ENCODE measurements around the gene S100A5. TPM values are rescaled to one million over a fixed set of nuclear protein-coding genes. Genes with fewer than 3 reads are reported as not detected.

S100A5 gene
- total RNA-seq, 2 donors from 2014 or later, result not detected

- no peak overlapping the region for H3K27ac Mint-ChIP-seq
- peaks cover 36 to 47% of the 10 kb centered on the region in 2 donors for H3K27me3 Mint-ChIP-seq
- H3K4me3 Mint-ChIP-seq, result no peak overlapping the region
- H3K4me1 Mint-ChIP-seq (ENCODE audit: low read depth in 2 of 2), result peaks cover 7 to 10% of the 10 kb centered on the region in 2 donors
- no peaks in the 10 kb centered on the region for H3K9me3 Mint-ChIP-seq
- DNase-seq (ENCODE audit: low spot score) (no peak), ATAC-seq (no peak)
- no peaks in the 10 kb centered on the region for H3K36me3 Mint-ChIP-seq
These were observed 53.0 kb downstream of the S100A5 start for GRCh38 chr1:153487707-153488106.

Other genes starting within 250 kb of the S100A5 start
- not detected for gene PGLYRP3, start 228.0 kb downstream of the S100A5 start, total RNA-seq
- not detected for gene PGLYRP4, start 192.1 kb downstream of the S100A5 start, total RNA-seq
- gene S100A9, start 183.1 kb downstream of the S100A5 start, total RNA-seq, result 10 to 100 TPM in 1 of 2 donors, 1 to 10 TPM in 1; 4.8 to 13.7 TPM
- gene S100A12, start 165.3 kb downstream of the S100A5 start, total RNA-seq, result not detected
- 1 to 10 TPM in 1 of 2 donors, not detected in 1; 1.8 TPM for gene S100A8, start 149.9 kb downstream of the S100A5 start, total RNA-seq
- not detected for gene S100A7A, start 124.4 kb downstream of the S100A5 start, total RNA-seq
- not detected for gene S100A7, start 80.3 kb downstream of the S100A5 start, total RNA-seq
- 100 to 1,000 TPM in 1 of 2 donors, 10 to 100 TPM in 1; 90.9 to 106 TPM for gene S100A6, start 4.9 kb downstream of the S100A5 start, total RNA-seq
- 100 to 1,000 TPM in 1 of 2 donors, 10 to 100 TPM in 1; 85.4 to 124 TPM for gene S100A4, start 4.9 kb upstream of the S100A5 start, total RNA-seq
- gene S100A3, start 8.3 kb upstream of the S100A5 start, total RNA-seq, result not detected
- gene S100A2, start 24.9 kb upstream of the S100A5 start, total RNA-seq, result under 1 TPM in 1 of 2 donors, not detected in 1; 0.48 TPM
- not detected for gene S100A16, start 72.2 kb upstream of the S100A5 start, total RNA-seq
- not detected for gene S100A14, start 75.4 kb upstream of the S100A5 start, total RNA-seq
- gene S100A13, start 86.6 kb upstream of the S100A5 start, total RNA-seq, result 10 to 100 TPM in 1 of 2 donors, 1 to 10 TPM in 1; 5.0 to 10.3 TPM
- gene S100A1, start 87.5 kb upstream of the S100A5 start, total RNA-seq, result not detected
- gene CHTOP, start 93.1 kb upstream of the S100A5 start, total RNA-seq, result 10 to 100 TPM; 82.1 to 96.8 TPM
- 10 to 100 TPM; 23.9 to 42.5 TPM for gene SNAPIN, start 117.8 kb upstream of the S100A5 start, total RNA-seq
- gene ILF2, start 130.1 kb upstream of the S100A5 start, total RNA-seq, result 100 to 1,000 TPM; 198 to 210 TPM
- gene NPR1, start 137.8 kb upstream of the S100A5 start, total RNA-seq, result not detected
- gene INTS3, start 187.1 kb upstream of the S100A5 start, total RNA-seq, result 10 to 100 TPM; 42.1 to 62.0 TPM
- gene SLC27A3, start 234.5 kb upstream of the S100A5 start, total RNA-seq, result 10 to 100 TPM; 33.6 to 69.9 TPM